ENCODE data around the gene ATOH1. TPM values are rescaled to one million over a fixed set of nuclear protein-coding genes. Genes with fewer than 3 reads are reported as not detected.
A peak's percentile ranks its signal among the peaks of the same experiment; 100 is the strongest.

The ATOH1 gene
- total and polyA plus RNA-seq, 2 experiments from 2014 or later, result 0.24 to 0.69 TPM

DNA sequence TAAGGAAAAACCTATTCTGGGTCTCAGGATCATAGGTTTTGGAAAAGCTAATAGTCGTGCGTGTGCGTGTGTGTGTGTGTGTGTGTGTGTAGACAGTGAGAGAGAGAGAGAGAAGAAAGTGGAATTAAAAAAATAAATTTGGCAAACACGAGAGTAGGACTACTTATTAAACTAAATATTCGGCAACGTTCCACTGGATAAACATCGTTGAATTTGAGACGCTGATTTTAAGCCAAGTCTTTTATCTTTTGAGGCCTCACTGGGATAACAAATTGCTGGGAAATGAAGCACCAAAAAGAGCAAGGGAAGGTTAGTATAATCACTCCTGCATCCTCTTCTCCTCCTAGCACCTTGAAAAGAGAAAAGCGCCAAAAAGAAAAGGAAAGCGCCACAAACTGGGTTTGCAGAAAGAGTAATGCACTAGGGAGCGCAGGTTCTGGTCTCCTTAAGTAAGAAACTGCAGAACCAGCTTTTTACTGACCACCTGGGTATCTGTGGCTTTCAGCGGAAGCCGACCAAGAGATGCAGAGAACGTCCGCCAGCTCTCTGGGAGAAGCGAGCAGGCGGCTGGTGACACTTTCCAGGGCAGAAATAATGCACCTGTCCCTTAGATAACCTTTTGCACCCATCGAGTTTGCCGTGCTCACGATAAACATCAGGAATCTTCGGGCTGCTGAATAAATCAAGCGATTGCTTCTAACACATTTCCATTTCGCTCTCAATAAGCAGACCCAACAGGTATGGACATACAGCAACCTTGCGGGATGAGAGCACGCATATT, 3.4 kb downstream of the ATOH1 start:
- Mint-ChIP-seq H3K36me3 (ENCODE audit: low read depth) (no peaks in the 10 kb centered on the region; the same call in 2 of the 3 replicates), H3K9me3 (no peaks in the 10 kb centered on the region; the same call in 2 of the 3 replicates), H3K27ac (no peak overlapping the region), H3K4me1 (peaks cover 58% of the 10 kb centered on the region), H3K4me3 (peak overlapping the region; percentile 1; the same call in 2 of the 3 replicates), H3K27me3 (ENCODE audit: insufficient read depth, low read depth, poor library complexity) (peaks cover 95% of the 10 kb centered on the region)
- H3K4me3 ChIP-seq, result peak overlapping the region; percentile 66
- no peaks in the 10 kb centered on the region for H3K36me3 ChIP-seq (ENCODE audit: insufficient read depth)
- no peak overlapping the region for H2AFZ ChIP-seq
- no peak overlapping the region for H3K27ac ChIP-seq (ENCODE audit: low read depth)
- H3K4me2 ChIP-seq, result peak overlapping the region; percentile 76
- peaks cover 7% of the 10 kb centered on the region for H4K20me1 ChIP-seq (replicated peaks; ENCODE audit: insufficient read depth)
- H3K79me2 ChIP-seq (replicated peaks; ENCODE audit: insufficient read depth), result no peaks in the 10 kb centered on the region
- ATAC-seq (no peak), DNase-seq (ENCODE audit: low spot score) (peak; percentile 69)
- no peak for TF ChIP-seq JUNB (IDR thresholded peaks at IDR 0.05; ENCODE audit: unreplicated experiment)
- TF ChIP-seq, protein P1, sequence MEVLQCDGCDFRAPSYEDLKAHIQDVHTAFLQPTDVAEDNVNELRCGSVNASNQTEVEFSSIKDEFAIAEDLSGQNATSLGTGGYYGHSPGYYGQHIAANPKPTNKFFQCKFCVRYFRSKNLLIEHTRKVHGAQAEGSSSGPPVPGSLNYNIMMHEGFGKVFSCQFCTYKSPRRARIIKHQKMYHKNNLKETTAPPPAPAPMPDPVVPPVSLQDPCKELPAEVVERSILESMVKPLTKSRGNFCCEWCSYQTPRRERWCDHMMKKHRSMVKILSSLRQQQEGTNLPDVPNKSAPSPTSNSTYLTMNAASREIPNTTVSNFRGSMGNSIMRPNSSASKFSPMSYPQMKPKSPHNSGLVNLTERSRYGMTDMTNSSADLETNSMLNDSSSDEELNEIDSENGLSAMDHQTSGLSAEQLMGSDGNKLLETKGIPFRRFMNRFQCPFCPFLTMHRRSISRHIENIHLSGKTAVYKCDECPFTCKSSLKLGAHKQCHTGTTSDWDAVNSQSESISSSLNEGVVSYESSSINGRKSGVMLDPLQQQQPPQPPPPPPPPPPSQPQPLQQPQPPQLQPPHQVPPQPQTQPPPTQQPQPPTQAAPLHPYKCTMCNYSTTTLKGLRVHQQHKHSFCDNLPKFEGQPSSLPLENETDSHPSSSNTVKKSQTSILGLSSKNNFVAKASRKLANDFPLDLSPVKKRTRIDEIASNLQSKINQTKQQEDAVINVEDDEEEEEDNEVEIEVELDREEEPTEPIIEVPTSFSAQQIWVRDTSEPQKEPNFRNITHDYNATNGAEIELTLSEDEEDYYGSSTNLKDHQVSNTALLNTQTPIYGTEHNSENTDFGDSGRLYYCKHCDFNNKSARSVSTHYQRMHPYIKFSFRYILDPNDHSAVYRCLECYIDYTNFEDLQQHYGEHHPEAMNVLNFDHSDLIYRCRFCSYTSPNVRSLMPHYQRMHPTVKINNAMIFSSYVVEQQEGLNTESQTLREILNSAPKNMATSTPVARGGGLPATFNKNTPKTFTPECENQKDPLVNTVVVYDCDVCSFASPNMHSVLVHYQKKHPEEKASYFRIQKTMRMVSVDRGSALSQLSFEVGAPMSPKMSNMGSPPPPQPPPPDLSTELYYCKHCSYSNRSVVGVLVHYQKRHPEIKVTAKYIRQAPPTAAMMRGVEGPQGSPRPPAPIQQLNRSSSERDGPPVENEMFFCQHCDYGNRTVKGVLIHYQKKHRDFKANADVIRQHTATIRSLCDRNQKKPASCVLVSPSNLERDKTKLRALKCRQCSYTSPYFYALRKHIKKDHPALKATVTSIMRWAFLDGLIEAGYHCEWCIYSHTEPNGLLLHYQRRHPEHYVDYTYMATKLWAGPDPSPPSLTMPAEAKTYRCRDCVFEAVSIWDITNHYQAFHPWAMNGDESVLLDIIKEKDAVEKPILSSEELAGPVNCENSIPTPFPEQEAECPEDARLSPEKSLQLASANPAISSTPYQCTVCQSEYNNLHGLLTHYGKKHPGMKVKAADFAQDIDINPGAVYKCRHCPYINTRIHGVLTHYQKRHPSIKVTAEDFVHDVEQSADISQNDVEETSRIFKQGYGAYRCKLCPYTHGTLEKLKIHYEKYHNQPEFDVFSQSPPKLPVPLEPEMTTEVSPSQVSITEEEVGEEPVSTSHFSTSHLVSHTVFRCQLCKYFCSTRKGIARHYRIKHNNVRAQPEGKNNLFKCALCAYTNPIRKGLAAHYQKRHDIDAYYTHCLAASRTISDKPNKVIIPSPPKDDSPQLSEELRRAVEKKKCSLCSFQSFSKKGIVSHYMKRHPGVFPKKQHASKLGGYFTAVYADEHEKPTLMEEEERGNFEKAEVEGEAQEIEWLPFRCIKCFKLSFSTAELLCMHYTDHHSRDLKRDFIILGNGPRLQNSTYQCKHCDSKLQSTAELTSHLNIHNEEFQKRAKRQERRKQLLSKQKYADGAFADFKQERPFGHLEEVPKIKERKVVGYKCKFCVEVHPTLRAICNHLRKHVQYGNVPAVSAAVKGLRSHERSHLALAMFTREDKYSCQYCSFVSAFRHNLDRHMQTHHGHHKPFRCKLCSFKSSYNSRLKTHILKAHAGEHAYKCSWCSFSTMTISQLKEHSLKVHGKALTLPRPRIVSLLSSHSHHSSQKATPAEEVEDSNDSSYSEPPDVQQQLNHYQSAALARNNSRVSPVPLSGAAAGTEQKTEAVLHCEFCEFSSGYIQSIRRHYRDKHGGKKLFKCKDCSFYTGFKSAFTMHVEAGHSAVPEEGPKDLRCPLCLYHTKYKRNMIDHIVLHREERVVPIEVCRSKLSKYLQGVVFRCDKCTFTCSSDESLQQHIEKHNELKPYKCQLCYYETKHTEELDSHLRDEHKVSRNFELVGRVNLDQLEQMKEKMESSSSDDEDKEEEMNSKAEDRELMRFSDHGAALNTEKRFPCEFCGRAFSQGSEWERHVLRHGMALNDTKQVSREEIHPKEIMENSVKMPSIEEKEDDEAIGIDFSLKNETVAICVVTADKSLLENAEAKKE (CRISPR knock-in tag; IDR thresholded peaks at IDR 0.05), result no peak
- TF ChIP-seq REST (IDR thresholded peaks at IDR 0.05; ENCODE audit: unreplicated experiment), result no peak
- no peak for TF ChIP-seq ZNF114 (CRISPR knock-in tag; IDR thresholded peaks at IDR 0.05)
- peak; percentile 88 for TF ChIP-seq EZH2 (IDR thresholded peaks at IDR 0.05; ENCODE audit: low read depth, unreplicated experiment)
- TF ChIP-seq CREB1 (CRISPR knock-in tag; IDR thresholded peaks at IDR 0.05; ENCODE audit: low read depth), result no peak
- TF ChIP-seq POLR2AphosphoS5 (IDR thresholded peaks at IDR 0.05; ENCODE audit: low read depth), result no peak
- TF ChIP-seq ZNF331 (CRISPR knock-in tag; IDR thresholded peaks at IDR 0.05; ENCODE audit: low read depth), result no peak
- peaks cover 75% of the 10 kb centered on the region for H3K27me3 ChIP-seq (ENCODE audit: insufficient read depth)
- no peaks in the 10 kb centered on the region for H3K9me2 ChIP-seq (ENCODE audit: insufficient read depth)
- H3F3A ChIP-seq (replicated peaks; ENCODE audit: low read depth), result peaks cover 14% of the 10 kb centered on the region; the same call in 1 of the 2 replicates
- peaks cover 59% of the 10 kb centered on the region for H3K4me1 ChIP-seq (ENCODE audit: insufficient read depth)
